Esophagus squamous epithelium (tissue), 4 donors: ENCODE measurements around the gene PVALEF.

ENCODE experiments used
- CTCF ChIP-seq, 6 experiments: fragments of 450-650 bp in 4 of 6; fragments of 200-600 bp in 2 of 6; sonication (generic) in 2 of 6; IDR thresholded peaks; one replicate each; pipeline ENCODE4 v1.5.1; 2016 to 2019; ENCODE audit warnings: antibody characterized with exemption in 6 of 6, mild to moderate bottlenecking in 4 of 6, moderate library complexity in 4 of 6
- POLR2A ChIP-seq, 4 donors: fragments of 450-650 bp; IDR thresholded peaks; one replicate each; pipeline ENCODE4 v1.6.1; 2017; ENCODE audit warnings: antibody characterized with exemption in 4 of 4, mild to moderate bottlenecking in 4 of 4, moderate library complexity in 3 of 4

- TF ChIP-seq CTCF (IDR thresholded peaks at IDR 0.05) (peak in 4 of 6 experiments; percentile 5 to 35 (median 17)), POLR2A (IDR thresholded peaks at IDR 0.05) (no peak)
These were observed 45.8 kb upstream of the PVALEF start for GRCh38 chr17:81119223-81120148.
